ENCODE results near the gene PRRT3.
A peak's percentile ranks its signal among the peaks of the same experiment; 100 is the strongest.
"Not testable (repeated sequence)": the region's sequence is repeated elsewhere in the genome, so short reads cannot be mapped to it uniquely, and the experiment has no call there.

Gene PRRT3

DNA sequence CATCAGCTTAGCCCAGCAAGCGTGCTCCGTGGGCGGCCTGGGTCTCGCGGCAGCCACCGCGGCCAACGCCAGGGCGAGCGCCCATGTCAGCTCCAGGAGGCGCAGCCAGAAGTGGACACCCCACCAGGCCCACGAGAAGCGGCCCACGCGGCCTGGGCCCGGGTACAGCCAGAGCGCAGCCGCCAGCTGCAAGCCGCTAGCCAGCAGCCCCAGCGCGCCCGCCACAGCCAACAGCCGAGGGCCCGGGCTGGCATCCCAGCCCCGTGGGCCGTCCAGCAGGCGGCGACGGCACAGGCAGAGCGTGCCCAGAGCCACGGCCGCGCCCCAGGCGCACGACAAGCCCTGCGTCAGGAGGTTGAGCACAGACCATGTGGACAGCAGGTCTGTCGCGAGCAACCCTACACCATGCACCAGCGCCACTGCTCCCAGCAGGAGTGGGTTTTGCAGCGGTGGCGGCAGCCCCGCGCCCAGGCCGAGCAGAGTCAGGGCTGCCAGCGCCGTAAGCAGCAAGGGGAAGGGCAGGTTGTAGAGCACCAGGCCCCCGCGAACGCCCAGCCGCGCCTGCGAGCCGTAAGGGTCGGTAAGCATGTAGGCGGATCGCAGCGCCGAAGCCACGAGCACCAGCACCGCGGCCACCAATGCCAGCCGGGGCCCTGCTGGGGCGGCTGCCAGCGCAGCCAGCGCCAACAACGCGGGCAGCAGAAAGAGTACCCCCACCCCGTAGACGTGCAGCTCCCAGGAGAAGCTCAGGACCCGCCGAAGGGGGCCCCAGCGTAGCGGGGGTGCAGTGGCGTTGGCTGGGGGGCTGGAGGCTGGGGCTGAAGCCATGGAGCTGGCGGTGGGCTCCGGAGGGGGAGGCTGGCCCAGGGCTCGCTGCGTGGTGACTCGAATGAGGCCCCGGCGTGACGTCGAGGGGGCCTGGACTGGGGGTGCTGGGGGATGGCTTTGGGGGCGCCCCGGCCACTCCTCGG lies 4.9 kb downstream of the PRRT3 start:
- DNase-seq = peak in 42 of 51 donors; percentile 17 to 86 (median 62)

DNA sequence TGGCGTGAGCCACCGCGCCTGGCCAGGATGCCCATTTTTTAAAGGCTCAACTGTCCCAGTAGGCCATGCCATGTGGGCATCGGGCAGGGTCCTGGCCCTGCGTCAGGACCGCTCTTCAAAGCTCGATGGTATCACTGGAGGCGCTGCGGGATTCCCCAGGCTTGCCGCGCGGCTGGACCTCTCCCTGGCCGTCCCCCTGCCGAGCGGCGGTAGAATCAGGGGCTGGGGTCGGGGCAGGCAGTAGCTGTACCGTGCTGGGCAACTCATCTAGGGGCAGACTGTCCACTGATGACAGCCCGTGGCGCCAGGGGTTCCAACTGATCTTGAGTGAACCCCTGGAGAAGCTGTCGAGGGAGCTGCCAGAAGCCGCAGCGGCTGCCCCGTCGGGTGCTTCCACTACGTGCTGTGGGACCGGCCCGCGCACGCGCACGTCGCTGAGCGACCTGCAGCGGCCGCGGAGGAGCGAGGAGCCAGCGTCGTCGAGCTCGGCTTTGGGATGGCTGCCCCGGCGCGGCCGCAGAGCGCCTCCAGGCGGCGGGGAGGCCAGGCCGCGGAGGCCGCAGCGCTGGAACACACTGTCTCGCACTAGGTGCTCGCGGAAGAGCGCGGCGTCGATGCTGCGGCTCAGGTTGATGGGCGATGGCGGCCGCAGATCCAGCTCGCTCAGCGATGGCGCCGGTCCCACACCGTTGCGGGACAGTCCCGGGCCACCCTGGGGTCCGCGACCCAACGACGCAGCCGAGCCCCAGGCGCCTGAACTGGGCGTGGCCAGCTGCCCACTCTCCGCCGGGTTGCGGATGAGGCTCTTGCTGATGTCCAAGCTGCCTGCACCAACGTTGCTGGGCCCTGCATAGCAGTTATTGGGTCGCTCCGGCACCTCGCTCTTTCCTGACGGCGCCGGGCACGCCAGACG lies 5.8 kb downstream of the PRRT3 start:
- DNase-seq = peak in 48 of 51 donors; percentile 37 to 85 (median 70)

DNA sequence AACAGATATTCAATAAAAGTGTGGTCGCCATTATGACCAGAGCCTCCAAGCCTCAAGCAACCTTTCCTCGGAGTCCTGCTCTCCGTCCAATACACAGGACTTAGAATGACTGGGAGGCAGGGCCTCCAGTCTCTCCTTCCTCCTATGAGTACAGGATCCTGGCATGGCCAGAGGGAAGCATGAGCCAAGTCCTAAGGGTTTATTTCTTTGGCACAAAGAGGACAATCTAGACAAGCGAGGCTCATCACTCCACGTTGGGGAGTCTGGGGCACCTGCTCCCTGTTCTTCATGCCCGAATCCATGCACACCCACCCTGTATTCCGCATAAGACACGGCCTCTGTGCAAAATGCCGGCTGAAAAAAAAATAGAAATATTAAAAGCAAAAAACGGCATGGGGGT lies 6.8 kb downstream of the PRRT3 start:
- no peak for DNase-seq

DNA sequence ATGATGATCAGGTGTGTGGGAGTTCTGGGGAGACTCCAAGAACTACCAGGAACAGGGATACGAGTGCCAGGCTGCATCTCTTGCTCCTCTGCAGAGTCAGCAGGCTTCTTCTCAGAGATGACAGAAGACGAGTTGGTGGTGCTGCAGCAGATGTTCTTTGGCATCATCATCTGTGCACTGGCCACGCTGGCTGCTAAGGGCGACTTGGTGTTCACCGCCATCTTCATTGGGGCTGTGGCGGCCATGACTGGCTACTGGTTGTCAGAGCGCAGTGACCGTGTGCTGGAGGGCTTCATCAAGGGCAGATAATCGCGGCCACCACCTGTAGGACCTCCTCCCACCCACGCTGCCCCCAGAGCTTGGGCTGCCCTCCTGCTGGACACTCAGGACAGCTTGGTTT lies 7.9 kb downstream of the PRRT3 start:
- peak in 1 of 51 donors; percentile 50 for DNase-seq

DNA sequence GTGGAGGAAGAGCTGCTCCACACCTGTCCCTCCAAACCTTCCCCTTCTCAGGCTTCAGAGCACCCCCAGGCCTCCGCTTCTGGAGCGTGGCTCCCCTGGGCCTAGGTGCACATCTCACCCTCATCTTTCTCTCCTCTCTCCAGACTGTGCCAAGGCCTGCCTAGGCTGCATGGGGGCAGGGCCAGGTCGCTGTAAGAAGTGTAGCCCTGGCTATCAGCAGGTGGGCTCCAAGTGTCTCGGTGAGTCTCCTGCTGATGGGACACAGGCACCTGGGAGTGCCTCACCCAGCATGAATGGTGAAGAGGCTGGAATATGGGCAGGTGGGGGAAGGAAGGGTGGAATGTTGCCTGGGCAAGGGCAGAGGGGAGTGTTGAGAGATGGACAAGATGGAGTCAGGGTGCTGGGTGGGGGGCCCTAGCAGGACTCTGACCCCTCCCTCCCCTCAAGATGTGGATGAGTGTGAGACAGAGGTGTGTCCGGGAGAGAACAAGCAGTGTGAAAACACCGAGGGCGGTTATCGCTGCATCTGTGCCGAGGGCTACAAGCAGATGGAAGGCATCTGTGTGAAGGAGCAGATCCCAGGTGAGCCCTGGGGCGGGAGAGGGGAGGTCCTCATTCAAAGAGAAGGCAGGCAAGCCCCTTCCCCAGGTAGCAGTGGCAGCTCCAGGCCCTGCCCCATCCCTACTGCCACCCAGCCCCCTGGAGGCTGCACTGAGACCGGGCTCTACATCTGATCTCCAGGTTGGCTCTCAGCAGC lies 9.1 kb downstream of the PRRT3 start:
- DNase-seq = no peak

DNA sequence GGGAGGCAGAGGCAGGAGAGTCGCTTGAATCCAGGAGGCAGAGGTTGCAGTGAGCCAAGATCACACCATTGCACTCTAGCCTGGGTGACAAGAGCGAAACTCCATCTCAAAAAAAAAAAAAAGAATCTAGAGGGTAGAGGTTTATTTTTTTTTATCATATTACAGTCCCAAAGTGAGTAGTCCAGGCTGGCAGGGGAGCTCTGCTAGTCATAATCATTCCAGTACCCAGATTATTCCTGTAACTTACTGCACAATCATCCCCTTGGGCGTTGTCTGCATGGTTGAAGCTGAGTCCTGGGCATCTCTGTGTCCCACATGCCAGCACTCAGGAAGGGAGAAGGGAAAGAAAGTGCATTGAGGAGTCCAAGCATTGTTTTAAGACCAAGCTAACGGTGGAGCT lies 10.0 kb downstream of the PRRT3 start:
- DNase-seq = no peak

DNA sequence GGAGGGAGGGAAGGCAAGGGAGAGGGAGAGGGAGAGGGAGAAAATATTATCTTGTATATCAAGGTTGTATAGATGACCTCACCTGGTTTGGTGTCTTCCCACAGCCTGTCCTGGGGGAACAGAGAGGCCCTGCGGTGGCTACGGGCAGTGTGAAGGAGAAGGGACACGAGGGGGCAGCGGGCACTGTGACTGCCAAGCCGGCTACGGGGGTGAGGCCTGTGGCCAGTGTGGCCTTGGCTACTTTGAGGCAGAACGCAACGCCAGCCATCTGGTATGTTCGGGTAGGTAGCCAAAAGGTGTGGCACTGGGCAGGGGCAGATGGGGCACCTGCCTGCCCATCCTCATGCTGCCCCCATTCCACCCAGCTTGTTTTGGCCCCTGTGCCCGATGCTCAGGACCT lies 11.5 kb downstream of the PRRT3 start:
- no peak for DNase-seq

DNA sequence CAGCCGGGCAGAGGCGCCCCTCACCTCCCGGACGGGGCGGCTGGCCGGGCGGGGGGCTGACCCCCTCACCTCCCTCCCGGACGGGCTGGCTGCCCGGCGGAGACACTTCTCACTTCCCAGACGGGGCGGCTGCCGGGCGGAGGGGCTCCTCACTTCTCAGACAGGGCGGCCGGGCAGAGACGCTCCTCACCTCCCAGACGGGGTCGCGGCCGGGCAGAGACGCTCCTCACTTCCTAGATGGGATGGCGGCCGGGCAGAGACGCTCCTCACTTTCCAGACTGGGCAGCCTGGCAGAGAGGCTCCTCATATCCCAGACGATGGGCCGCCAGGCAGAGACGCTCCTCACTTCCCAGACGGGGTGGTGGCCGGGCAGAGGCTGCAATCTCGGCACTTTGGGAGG lies 12.3 kb downstream of the PRRT3 start:
- not testable (repeated sequence) for DNase-seq

DNA sequence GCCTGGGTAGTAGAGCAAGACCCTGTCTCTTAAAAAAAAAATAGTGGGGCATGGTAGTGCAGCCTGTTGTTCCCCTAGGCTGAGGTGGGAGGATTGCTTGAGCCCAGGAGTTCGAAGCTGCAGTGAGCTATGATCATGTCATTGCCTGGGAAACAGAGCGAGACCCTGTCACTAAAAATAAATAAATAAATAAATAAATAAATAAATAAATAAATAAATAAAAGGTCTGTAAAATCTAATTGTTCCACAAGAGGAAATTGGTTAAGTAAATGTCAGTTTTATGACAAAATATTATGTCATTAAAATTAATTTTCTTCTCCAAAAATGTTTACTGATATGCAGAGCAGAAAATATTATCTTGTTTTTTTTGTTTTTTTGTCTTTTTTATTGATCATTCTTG lies 13.2 kb downstream of the PRRT3 start:
- no peak for DNase-seq

DNA sequence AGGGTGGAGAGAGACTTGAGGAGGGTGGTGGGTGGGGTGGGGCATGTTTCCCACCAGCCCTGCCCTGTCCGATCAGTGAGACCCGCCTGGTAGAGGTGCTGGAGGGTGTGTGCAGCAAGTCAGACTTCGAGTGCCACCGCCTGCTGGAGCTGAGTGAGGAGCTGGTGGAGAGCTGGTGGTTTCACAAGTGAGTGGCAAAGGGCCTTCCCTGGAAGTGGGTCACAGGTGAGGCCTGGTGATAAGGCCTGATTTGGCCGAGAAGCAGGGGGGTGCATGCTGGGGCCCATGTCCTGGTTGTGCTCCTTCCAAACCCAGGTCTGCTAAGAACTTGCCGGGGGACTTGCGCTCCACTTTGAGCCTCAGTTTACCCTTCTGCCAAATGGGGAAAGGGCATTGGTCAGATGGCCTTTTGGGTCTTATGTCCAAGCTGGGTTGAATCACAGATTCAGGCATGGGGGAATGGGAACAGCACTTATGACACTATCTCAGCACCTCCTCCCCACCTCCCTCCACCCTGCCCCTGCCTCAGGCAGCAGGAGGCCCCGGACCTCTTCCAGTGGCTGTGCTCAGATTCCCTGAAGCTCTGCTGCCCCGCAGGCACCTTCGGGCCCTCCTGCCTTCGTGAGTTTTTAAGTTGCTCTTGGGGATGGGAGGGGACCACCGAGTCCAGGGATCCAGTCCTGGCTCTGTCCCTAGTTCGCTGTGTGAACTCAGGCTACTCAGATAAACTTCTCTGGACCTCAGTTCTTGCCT lies 14.5 kb downstream of the PRRT3 start:
- DNase-seq = no peak

DNA sequence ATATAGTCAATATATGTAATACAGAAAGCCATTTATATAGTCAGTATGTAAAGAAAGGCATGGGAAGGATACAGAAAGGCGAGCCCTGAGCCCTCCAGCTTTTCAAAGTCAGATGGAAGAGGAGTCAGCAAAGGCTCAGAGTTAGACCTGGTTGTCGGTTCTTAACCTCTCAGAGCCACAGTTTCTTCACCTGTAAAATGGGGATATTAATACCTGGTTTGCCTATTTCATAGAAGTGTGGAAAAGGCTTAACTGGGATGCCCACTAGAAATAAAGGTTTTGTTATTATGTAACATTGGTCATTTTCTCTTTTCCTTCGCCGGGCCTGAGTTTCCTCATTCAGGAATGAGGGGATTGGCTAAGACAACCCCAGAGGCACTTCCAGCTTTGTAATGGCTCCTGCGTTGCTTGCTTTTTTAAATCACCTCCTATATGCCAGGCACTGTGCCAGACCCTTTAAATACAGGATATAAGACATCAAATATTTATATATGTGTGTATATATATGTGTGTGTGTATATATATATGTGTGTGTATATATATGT lies 16.2 kb downstream of the PRRT3 start:
- no peak for DNase-seq

DNA sequence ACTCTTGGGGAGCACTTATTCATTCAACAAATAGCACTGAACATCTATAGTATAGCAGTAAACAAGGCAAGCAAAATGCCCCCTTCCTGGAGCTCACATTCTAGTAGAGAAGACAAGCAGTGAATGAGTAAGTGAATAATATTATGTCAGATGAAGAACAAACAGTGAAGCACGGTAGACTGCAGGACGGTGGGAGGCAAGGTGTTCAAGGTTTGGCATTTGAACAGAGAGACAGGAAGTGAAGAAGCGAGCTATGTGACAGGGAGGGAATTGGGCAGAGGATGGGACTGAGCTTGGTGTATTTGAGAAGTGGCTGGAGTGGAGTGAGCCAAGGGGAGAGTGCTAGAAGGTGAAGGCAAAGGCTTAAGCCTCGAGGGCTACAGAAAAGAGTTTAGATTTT lies 17.2 kb downstream of the PRRT3 start:
- no peak for DNase-seq

DNA sequence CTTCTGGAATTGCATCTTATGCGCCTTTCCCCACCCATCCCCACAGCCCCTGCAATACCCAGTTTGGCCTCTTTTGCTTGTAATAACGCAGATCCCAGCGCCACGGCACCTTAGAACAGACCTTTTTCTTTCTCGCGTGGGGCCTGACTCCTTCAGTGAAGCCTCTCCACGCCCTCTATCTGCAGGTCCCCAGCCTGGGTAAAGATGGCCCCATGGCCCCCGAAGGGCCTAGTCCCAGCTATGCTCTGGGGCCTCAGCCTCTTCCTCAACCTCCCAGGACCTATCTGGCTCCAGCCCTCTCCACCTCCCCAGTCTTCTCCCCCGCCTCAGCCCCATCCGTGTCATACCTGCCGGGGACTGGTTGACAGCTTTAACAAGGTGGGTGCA lies 18.0 kb downstream of the PRRT3 start:
- DNase-seq = peak in 1 of 51 donors; percentile 31

DNA sequence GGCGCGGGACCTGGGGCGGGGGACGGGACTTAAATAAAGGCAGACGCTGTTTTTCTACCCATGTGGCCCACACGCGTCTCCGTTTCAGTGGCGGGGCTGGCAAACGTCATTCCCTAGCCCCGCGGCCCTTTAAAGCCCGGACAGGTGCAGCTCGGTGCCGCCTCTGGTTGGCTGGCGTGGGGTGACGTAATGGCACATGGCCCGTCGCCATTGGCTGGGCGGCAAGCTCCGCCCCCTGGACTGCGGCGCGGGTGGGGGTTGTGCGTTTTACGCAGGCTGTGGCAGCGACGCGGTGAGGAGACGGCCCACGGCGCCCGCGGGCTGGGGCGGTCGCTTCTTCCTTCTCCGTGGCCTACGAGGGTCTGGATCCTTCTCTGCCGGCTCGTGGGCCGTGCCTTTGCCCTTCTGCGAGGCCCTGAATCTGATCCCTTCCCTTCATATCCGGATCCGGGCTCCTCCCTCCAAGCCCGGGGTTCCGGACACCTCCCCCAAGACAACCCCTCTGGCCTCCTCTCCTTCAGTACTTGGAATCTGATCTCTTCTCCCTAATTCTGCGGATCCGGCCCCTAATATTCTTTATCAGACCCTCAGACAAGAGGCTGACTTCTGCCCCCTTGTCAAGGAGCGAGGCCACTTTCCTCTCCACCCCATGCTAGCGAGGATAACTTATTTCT lies 18.5 kb downstream of the PRRT3 start, which contains the start of gene CRELD1:
CRELD1 (plus strand) TSS at position 274 of the 674 bp plus-strand sequence. CDS start 605 bp downstream, outside the sequence.
- DNase-seq = peak; percentile 65 to 98 (median 95)

DNA sequence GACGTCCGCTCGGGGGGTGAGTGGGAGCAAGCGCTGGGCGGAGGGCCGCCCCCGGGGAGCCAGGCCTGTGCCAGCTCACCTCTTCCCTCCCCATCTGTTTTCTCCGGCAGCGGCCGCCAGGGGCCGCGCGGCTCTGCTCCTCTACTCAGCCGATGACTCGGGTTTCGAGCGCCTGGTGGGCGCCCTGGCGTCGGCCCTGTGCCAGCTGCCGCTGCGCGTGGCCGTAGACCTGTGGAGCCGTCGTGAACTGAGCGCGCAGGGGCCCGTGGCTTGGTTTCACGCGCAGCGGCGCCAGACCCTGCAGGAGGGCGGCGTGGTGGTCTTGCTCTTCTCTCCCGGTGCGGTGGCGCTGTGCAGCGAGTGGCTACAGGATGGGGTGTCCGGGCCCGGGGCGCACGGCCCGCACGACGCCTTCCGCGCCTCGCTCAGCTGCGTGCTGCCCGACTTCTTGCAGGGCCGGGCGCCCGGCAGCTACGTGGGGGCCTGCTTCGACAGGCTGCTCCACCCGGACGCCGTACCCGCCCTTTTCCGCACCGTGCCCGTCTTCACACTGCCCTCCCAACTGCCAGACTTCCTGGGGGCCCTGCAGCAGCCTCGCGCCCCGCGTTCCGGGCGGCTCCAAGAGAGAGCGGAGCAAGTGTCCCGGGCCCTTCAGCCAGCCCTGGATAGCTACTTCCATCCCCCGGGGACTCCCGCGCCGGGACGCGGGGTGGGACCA lies 19.2 kb downstream of the PRRT3 start:
- peak in 47 of 51 donors; percentile 31 to 84 (median 61) for DNase-seq

DNA sequence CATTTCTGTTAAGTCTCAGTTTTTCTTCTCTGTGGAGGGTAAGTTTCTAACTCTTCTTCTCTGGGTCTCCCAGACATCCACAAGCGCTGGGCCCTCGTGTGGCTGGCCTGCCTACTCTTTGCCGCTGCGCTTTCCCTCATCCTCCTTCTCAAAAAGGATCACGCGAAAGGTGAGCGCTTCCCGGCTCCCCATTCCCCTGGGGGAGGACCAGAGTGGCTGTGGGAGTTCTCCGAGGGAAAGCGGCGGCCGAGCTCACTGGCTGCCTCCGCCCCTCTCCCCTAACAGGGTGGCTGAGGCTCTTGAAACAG lies 19.7 kb downstream of the PRRT3 start:
- no peak for DNase-seq

DNA sequence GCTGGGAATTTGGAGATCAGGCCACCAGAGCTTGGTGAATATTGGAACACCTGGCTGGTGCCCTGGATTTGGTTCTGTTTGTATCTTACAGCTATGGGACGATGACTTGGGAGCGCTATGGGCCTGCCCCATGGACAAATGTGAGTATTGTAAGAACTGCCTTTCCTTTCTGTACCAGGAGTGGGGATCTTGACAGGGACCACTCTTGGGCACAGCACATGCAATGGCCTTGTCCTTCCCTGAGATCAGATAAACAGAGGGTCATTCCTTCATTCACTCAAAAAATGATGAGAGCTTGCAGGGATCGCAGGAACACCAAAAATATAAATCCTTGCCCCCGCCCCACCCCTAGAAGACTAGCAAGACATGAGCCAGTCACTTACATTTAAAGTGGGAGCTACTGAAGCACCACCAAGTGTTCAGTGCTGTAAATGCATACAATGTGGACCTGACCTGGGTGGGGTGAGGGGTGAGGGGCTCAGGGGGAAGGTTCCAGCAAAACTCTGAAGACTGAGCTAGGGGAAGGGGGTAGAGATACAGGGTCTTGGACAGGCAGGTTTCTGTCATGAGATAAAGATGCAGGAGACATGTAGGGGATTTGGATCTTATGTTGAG lies 21.3 kb downstream of the PRRT3 start:
- no peak for DNase-seq

DNA sequence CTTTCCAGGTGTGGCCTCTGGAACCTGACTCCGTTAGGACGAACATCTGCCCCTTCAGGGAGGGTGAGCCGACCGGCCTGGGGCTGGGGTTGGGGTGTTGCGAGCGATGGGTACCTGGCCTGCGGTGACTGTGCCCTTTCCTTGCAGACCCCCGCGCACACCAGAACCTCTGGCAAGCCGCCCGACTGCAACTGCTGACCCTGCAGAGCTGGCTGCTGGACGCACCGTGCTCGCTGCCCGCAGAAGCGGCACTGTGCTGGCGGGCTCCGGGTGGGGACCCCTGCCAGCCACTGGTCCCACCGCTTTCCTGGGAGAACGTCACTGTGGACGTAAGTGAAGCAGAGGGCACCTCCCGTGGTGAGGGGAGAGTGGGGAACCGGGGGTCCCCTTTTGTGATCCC lies 24.1 kb downstream of the PRRT3 start:
- DNase-seq = no peak

Measured in hypothalamus (tissue), 51 donors.